ENCODE data around the gene SUSD4.

Gene SUSD4

GRCh38 chr1:223390618-223391017 lies 26.6 kb upstream of the SUSD4 start:
- no peak overlapping the region for H3K9ac ChIP-seq (ENCODE audit: low read depth, low read length)

GRCh38 chr1:223386013-223386412 lies 22.0 kb upstream of the SUSD4 start:
- no peaks in the 10 kb centered on the region for H3K9me3 ChIP-seq (ENCODE audit: control insufficient read depth, insufficient read depth, low read length)
- H3K4me1 ChIP-seq (ENCODE audit: insufficient read depth, low read length), result no peaks in the 10 kb centered on the region
- no peaks in the 10 kb centered on the region for H3K36me3 ChIP-seq (ENCODE audit: insufficient read depth, low read length)
- H3K9ac ChIP-seq (ENCODE audit: low read depth, low read length), result no peak overlapping the region

More at GRCh38 chr1:223390618-223391017, 26.6 kb upstream of the SUSD4 start:
- H3K4me1 ChIP-seq (ENCODE audit: insufficient read depth, low read length), result no peaks in the 10 kb centered on the region
- H3K36me3 ChIP-seq (ENCODE audit: insufficient read depth, low read length), result no peaks in the 10 kb centered on the region
- peaks cover 3% of the 10 kb centered on the region; the same call in 1 of the 2 replicates for H3K9me3 ChIP-seq (ENCODE audit: control insufficient read depth, insufficient read depth, low read length)

GRCh38 chr1:223378754-223379153 lies 14.8 kb upstream of the SUSD4 start:
- Histone ChIP-seq H3K4me1 (ENCODE audit: insufficient read depth, low read length) (no peaks in the 10 kb centered on the region), H3K9ac (ENCODE audit: low read depth, low read length) (no peak overlapping the region), H3K36me3 (ENCODE audit: insufficient read depth, low read length) (no peaks in the 10 kb centered on the region), H3K9me3 (ENCODE audit: control insufficient read depth, insufficient read depth, low read length) (no peaks in the 10 kb centered on the region)

GRCh38 chr1:223374064-223374610 lies 10.2 kb upstream of the SUSD4 start:
- Histone ChIP-seq H3K4me1 (ENCODE audit: insufficient read depth, low read length) (no peaks in the 10 kb centered on the region), H3K9ac (ENCODE audit: low read depth, low read length) (no peak overlapping the region), H3K9me3 (ENCODE audit: control insufficient read depth, insufficient read depth, low read length) (no peaks in the 10 kb centered on the region; the same call in 1 of the 2 replicates), H3K36me3 (ENCODE audit: insufficient read depth, low read length) (no peaks in the 10 kb centered on the region)

- no peaks in the 10 kb centered on the region for H3K9me3 ChIP-seq (ENCODE audit: control insufficient read depth, insufficient read depth, low read length)
- H3K9ac ChIP-seq (ENCODE audit: low read depth, low read length), result peak overlapping the region; percentile 63
- H3K36me3 ChIP-seq (ENCODE audit: insufficient read depth, low read length), result no peaks in the 10 kb centered on the region
- H3K4me1 ChIP-seq (ENCODE audit: insufficient read depth, low read length), result peaks cover 4% of the 10 kb centered on the region
Observed at GRCh38 chr1:223364685-223365382, 858 bp upstream of the SUSD4 start.

GRCh38 chr1:223363057-223363855 lies 720 bp downstream of the SUSD4 start:
- Histone ChIP-seq H3K9me3 (ENCODE audit: control insufficient read depth, insufficient read depth, low read length) (no peaks in the 10 kb centered on the region), H3K4me1 (ENCODE audit: insufficient read depth, low read length) (peaks cover 4% of the 10 kb centered on the region), H3K36me3 (ENCODE audit: insufficient read depth, low read length) (no peaks in the 10 kb centered on the region), H3K9ac (ENCODE audit: low read depth, low read length) (peak overlapping the region; percentile 44; the same call in 1 of the 2 replicates)

GRCh38 chr1:223358826-223359225 lies 5.2 kb downstream of the SUSD4 start:
- Histone ChIP-seq H3K36me3 (ENCODE audit: insufficient read depth, low read length) (no peaks in the 10 kb centered on the region), H3K4me1 (ENCODE audit: insufficient read depth, low read length) (peaks cover 4% of the 10 kb centered on the region), H3K9ac (ENCODE audit: low read depth, low read length) (no peak overlapping the region), H3K9me3 (ENCODE audit: control insufficient read depth, insufficient read depth, low read length) (no peaks in the 10 kb centered on the region)

GRCh38 chr1:223355699-223356098 lies 8.3 kb downstream of the SUSD4 start:
- Histone ChIP-seq H3K36me3 (ENCODE audit: insufficient read depth, low read length) (no peaks in the 10 kb centered on the region), H3K9me3 (ENCODE audit: control insufficient read depth, insufficient read depth, low read length) (no peaks in the 10 kb centered on the region), H3K4me1 (ENCODE audit: insufficient read depth, low read length) (no peaks in the 10 kb centered on the region; the same call in 1 of the 2 replicates), H3K9ac (ENCODE audit: low read depth, low read length) (no peak overlapping the region)

- no peaks in the 10 kb centered on the region; the same call in 1 of the 2 replicates for H3K4me1 ChIP-seq (ENCODE audit: insufficient read depth, low read length)
- no peaks in the 10 kb centered on the region for H3K36me3 ChIP-seq (ENCODE audit: insufficient read depth, low read length)
- H3K9me3 ChIP-seq (ENCODE audit: control insufficient read depth, insufficient read depth, low read length), result no peaks in the 10 kb centered on the region
- H3K9ac ChIP-seq (ENCODE audit: low read depth, low read length), result no peak overlapping the region
Observed at GRCh38 chr1:223353939-223354338, 10.0 kb downstream of the SUSD4 start.

- no peaks in the 10 kb centered on the region for H3K9me3 ChIP-seq (ENCODE audit: control insufficient read depth, insufficient read depth, low read length)
- H3K36me3 ChIP-seq (ENCODE audit: insufficient read depth, low read length), result no peaks in the 10 kb centered on the region
- H3K4me1 ChIP-seq (ENCODE audit: insufficient read depth, low read length), result no peaks in the 10 kb centered on the region
- no peak overlapping the region for H3K9ac ChIP-seq (ENCODE audit: low read depth, low read length)
Observed at GRCh38 chr1:223352944-223353343, 11.0 kb downstream of the SUSD4 start.

- Histone ChIP-seq H3K9ac (ENCODE audit: low read depth, low read length) (no peak overlapping the region), H3K4me1 (ENCODE audit: insufficient read depth, low read length) (no peaks in the 10 kb centered on the region), H3K9me3 (ENCODE audit: control insufficient read depth, insufficient read depth, low read length) (no peaks in the 10 kb centered on the region), H3K36me3 (ENCODE audit: insufficient read depth, low read length) (no peaks in the 10 kb centered on the region)
Observed at GRCh38 chr1:223350361-223350908, 13.5 kb downstream of the SUSD4 start.

- Histone ChIP-seq H3K9ac (ENCODE audit: low read depth, low read length) (no peak overlapping the region), H3K4me1 (ENCODE audit: insufficient read depth, low read length) (no peaks in the 10 kb centered on the region), H3K36me3 (ENCODE audit: insufficient read depth, low read length) (no peaks in the 10 kb centered on the region), H3K9me3 (ENCODE audit: control insufficient read depth, insufficient read depth, low read length) (no peaks in the 10 kb centered on the region)
Observed at GRCh38 chr1:223349241-223349640, 14.7 kb downstream of the SUSD4 start.

GRCh38 chr1:223348439-223348838 lies 15.5 kb downstream of the SUSD4 start:
- no peak overlapping the region for H3K9ac ChIP-seq (ENCODE audit: low read depth, low read length)
- H3K9me3 ChIP-seq (ENCODE audit: control insufficient read depth, insufficient read depth, low read length), result no peaks in the 10 kb centered on the region
- no peaks in the 10 kb centered on the region for H3K4me1 ChIP-seq (ENCODE audit: insufficient read depth, low read length)
- H3K36me3 ChIP-seq (ENCODE audit: insufficient read depth, low read length), result no peaks in the 10 kb centered on the region

- no peaks in the 10 kb centered on the region for H3K4me1 ChIP-seq (ENCODE audit: insufficient read depth, low read length)
- no peaks in the 10 kb centered on the region for H3K9me3 ChIP-seq (ENCODE audit: control insufficient read depth, insufficient read depth, low read length)
- no peak overlapping the region for H3K9ac ChIP-seq (ENCODE audit: low read depth, low read length)
- H3K36me3 ChIP-seq (ENCODE audit: insufficient read depth, low read length), result no peaks in the 10 kb centered on the region
Observed at GRCh38 chr1:223347583-223347982, 16.4 kb downstream of the SUSD4 start.

Measured in ES-I3 (cell line).